ENCODE results near the gene ZBTB4. TPM values are rescaled to one million over a fixed set of nuclear protein-coding genes. Genes with fewer than 3 reads are reported as not detected.

The ZBTB4 gene
- total and polyA plus RNA-seq, 9 of the 15 experiments (the other 6 are each of a cell fraction or from before 2014, with no cell fraction given), result 0.92 to 6.9 (median 3.3) TPM

DNA sequence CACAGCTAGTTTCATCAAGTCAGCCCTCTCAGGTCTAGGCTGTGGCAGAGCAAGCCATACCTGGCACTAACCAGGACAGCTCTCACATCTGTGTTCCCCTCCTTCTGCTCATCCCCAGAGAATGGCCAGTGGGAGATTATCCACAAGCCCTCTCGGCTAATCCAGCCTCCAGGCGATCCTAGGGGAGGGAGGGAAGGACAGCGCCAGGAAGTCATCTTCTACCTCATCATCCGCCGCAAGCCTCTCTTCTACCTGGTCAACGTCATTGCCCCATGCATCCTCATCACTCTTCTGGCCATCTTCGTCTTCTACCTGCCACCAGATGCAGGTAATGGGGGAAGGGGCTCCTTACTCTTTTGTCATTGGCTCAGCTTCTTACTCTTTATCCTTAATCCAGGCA is 31.0 kb downstream of the ZBTB4 start (continued):
- TF ChIP-seq, protein P1, sequence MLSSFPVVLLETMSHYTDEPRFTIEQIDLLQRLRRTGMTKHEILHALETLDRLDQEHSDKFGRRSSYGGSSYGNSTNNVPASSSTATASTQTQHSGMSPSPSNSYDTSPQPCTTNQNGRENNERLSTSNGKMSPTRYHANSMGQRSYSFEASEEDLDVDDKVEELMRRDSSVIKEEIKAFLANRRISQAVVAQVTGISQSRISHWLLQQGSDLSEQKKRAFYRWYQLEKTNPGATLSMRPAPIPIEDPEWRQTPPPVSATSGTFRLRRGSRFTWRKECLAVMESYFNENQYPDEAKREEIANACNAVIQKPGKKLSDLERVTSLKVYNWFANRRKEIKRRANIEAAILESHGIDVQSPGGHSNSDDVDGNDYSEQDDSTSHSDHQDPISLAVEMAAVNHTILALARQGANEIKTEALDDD (IDR thresholded peaks at IDR 0.05), result no peak
- TF ChIP-seq HMG20A (CRISPR knock-in tag; conservative IDR thresholded peaks at IDR 0.05), result no peak

DNA sequence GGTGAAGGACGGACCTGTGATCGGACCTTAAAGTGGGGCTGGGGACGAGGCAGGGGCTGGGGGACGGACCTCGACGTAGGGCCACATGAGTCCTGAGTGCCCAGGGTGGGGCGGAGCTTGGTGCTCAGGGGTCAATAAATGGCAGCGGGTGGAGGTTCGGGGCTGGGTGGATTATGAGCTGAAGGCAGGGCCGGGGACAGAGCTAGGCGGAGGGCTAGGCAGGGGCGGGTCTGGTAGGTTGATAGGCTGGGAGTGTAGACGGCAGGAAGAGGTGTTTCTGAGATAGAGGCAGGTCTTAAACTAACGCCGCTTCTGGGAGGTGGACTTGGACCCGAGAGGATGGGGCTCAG is 33.8 kb downstream of the ZBTB4 start:
- DNase-seq (ENCODE audit: extremely low read depth in 1 of 4, low spot score in 3 of 4) (peak in 2 of 4 experiments; percentile 68 to 74), ATAC-seq (peak; percentile 81), FAIRE-seq (no peak)
- Histone ChIP-seq H2AFZ (ENCODE audit: low read depth, low read length) (peak overlapping the region; percentile 86), H3K9me3 (replicated peaks; ENCODE audit: control insufficient read depth, insufficient read depth, low read depth, low read length) (no peaks in the 10 kb centered on the region), H3K27ac (ENCODE audit: extremely low read depth, low read depth, low read length) (peak overlapping the region; percentile 30; the same call in 2 of the 3 replicates), H3K9me1 (ENCODE audit: control insufficient read depth, insufficient read depth, low read length) (peaks cover 3% of the 10 kb centered on the region), H4K20me1 (replicated peaks; ENCODE audit: control insufficient read depth, insufficient read depth, low read length) (no peaks in the 10 kb centered on the region), H3K4me2 (ENCODE audit: insufficient read depth, low read length) (peak overlapping the region; percentile 65), H3K79me2 (ENCODE audit: control insufficient read depth, insufficient read depth, low read length) (no peaks in the 10 kb centered on the region), H3K4me1 (replicated peaks in 1 of 2; ENCODE audit: control insufficient read depth in 2 of 2, insufficient read depth in 2 of 2, low read length in 2 of 2) (peaks cover 11 to 40% of the 10 kb centered on the region in 2 experiments; a peak in 4 of 5 replicates), H3K36me3 (ENCODE audit: control insufficient read depth, insufficient read depth, low read length) (no peaks in the 10 kb centered on the region), H3K4me3 (peak overlapping the region; percentile 35), H3K9ac (ENCODE audit: insufficient read depth in 1 of 2, low read depth in 2 of 2, low read length in 2 of 2) (peak overlapping the region; percentile 41 to 89; a peak in 3 of 4 replicates), H3K27me3 (ENCODE audit: control insufficient read depth in 2 of 2, insufficient read depth in 2 of 2, low read length in 2 of 2) (no peaks in the 10 kb centered on the region)
- intact Hi-C loops (cut with micrococcal nuclease) (no loop called here), in situ Hi-C loops (cut with MboI) (no loop called here)
- POLR2A ChIA-PET, result interaction anchor here (0.6 to 1.0 kb wide), 4 partner anchors 8 to 235 kb away, joined by 3 read pairs; partner anchors contain the start of gene POLR2A
- 0% methylated on average over 7 of the region's 16 CpGs for WGBS (ENCODE audit: insufficient coverage, low coverage, missing lambda C conversion rate)
- BruUV-seq (replicated peaks), result no TSS peak
- CTCF ChIA-PET (ENCODE audit: low intra/inter-chr PET ratio), result no interaction called here
- TF ChIP-seq, protein P2, sequence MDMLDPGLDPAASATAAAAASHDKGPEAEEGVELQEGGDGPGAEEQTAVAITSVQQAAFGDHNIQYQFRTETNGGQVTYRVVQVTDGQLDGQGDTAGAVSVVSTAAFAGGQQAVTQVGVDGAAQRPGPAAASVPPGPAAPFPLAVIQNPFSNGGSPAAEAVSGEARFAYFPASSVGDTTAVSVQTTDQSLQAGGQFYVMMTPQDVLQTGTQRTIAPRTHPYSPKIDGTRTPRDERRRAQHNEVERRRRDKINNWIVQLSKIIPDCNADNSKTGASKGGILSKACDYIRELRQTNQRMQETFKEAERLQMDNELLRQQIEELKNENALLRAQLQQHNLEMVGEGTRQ (CRISPR knock-in tag; IDR thresholded peaks at IDR 0.05), result no peak
- TF ChIP-seq ZKSCAN3 (CRISPR knock-in tag; IDR thresholded peaks at IDR 0.05) (no peak), TRIM28 (IDR thresholded peaks at IDR 0.05) (no peak), TCF3 (CRISPR knock-in tag; IDR thresholded peaks at IDR 0.05) (no peak), ZNF584 (CRISPR knock-in tag; IDR thresholded peaks at IDR 0.05; ENCODE audit: low read depth) (no peak), EHMT2 (IDR thresholded peaks at IDR 0.05) (no peak), ZNF24 (IDR thresholded peaks at IDR 0.05) (0 out of 2 replicates have a peak, but pooled peaks have one; percentile 11), ESRRB (CRISPR knock-in tag; IDR thresholded peaks at IDR 0.05; ENCODE audit: borderline replicate concordance) (no peak), SMARCA4 (IDR thresholded peaks at IDR 0.05) (no peak), STAT5B (CRISPR knock-in tag; IDR thresholded peaks at IDR 0.05) (no peak), RBM17 (IDR thresholded peaks at IDR 0.05; ENCODE audit: borderline replicate concordance, low read depth, low read length) (no peak), IRF2 (CRISPR knock-in tag; IDR thresholded peaks at IDR 0.05) (no peak), BDP1 (IDR thresholded peaks at IDR 0.05; ENCODE audit: insufficient read depth, insufficient read length) (no peak)
- TF ChIP-seq, protein P3, sequence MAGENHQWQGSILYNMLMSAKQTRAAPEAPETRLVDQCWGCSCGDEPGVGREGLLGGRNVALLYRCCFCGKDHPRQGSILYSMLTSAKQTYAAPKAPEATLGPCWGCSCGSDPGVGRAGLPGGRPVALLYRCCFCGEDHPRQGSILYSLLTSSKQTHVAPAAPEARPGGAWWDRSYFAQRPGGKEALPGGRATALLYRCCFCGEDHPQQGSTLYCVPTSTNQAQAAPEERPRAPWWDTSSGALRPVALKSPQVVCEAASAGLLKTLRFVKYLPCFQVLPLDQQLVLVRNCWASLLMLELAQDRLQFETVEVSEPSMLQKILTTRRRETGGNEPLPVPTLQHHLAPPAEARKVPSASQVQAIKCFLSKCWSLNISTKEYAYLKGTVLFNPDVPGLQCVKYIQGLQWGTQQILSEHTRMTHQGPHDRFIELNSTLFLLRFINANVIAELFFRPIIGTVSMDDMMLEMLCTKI (IDR thresholded peaks at IDR 0.05; ENCODE audit: partially characterized antibody), result no peak
- TF ChIP-seq, protein P4, sequence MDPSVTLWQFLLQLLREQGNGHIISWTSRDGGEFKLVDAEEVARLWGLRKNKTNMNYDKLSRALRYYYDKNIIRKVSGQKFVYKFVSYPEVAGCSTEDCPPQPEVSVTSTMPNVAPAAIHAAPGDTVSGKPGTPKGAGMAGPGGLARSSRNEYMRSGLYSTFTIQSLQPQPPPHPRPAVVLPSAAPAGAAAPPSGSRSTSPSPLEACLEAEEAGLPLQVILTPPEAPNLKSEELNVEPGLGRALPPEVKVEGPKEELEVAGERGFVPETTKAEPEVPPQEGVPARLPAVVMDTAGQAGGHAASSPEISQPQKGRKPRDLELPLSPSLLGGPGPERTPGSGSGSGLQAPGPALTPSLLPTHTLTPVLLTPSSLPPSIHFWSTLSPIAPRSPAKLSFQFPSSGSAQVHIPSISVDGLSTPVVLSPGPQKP (CRISPR knock-in tag; IDR thresholded peaks at IDR 0.05), result no peak
- TF ChIP-seq, protein P5, sequence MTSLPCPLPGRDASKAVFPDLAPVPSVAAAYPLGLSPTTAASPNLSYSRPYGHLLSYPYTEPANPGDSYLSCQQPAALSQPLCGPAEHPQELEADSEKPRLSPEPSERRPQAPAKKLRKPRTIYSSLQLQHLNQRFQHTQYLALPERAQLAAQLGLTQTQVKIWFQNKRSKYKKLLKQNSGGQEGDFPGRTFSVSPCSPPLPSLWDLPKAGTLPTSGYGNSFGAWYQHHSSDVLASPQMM (CRISPR knock-in tag; IDR thresholded peaks at IDR 0.05), result no peak
